Inflammatory macrophage treated with lipopolysaccharide for 4 hours (primary cell): ENCODE data around the gene APOL5.
"Not testable (repeated sequence)": the region's sequence is repeated elsewhere in the genome, so short reads cannot be mapped to it uniquely, and the experiment has no call there.

Source experiments
- DNase-seq: peaks from one replicate; pipeline ENCODE4 v3.0.0-alpha.2; 2020

APOL5 gene

GRCh38 chr22:35712672-35713071, 5.0 kb upstream of the APOL5 start:
- no peak for DNase-seq

- DNase-seq, result no peak
These were observed 1.7 kb downstream of the APOL5 start for GRCh38 chr22:35719212-35719875.

GRCh38 chr22:35721960-35722359, 4.3 kb downstream of the APOL5 start:
- DNase-seq, result no peak

GRCh38 chr22:35725521-35725920, 7.8 kb downstream of the APOL5 start:
- no peak for DNase-seq

- no peak for DNase-seq
These were observed 8.7 kb downstream of the APOL5 start for GRCh38 chr22:35726398-35726797.

GRCh38 chr22:35726933-35727332, 9.3 kb downstream of the APOL5 start:
- no peak for DNase-seq

GRCh38 chr22:35727436-35727835, 9.8 kb downstream of the APOL5 start:
- no peak for DNase-seq

GRCh38 chr22:35728639-35729308, 11.1 kb downstream of the APOL5 start:
- DNase-seq, result no peak

- DNase-seq, result no peak
These were observed 11.6 kb downstream of the APOL5 start for GRCh38 chr22:35729309-35729698.

- DNase-seq, result no peak
These were observed 13.6 kb downstream of the APOL5 start for GRCh38 chr22:35731321-35731720.

- no peak for DNase-seq
These were observed 14.4 kb downstream of the APOL5 start for GRCh38 chr22:35732116-35732515.

- DNase-seq, result no peak
These were observed 15.4 kb downstream of the APOL5 start for GRCh38 chr22:35733036-35733435.

GRCh38 chr22:35733791-35734516, 16.3 kb downstream of the APOL5 start:
- no peak for DNase-seq

- DNase-seq, result no peak
These were observed 16.8 kb downstream of the APOL5 start for GRCh38 chr22:35734517-35734827.

GRCh38 chr22:35735542-35735941, 17.9 kb downstream of the APOL5 start:
- no peak for DNase-seq

GRCh38 chr22:35736166-35736565, 18.5 kb downstream of the APOL5 start:
- DNase-seq, result no peak

- no peak for DNase-seq
These were observed 19.0 kb downstream of the APOL5 start for GRCh38 chr22:35736701-35737100.

GRCh38 chr22:35737886-35738285, 20.2 kb downstream of the APOL5 start:
- DNase-seq, result not testable (repeated sequence)

- DNase-seq, result no peak
These were observed 21.6 kb downstream of the APOL5 start for GRCh38 chr22:35739076-35739930.

GRCh38 chr22:35739931-35740380, 22.3 kb downstream of the APOL5 start:
- no peak for DNase-seq

- no peak for DNase-seq
These were observed 22.9 kb downstream of the APOL5 start for GRCh38 chr22:35740616-35741015.

- peak; percentile 17 for DNase-seq
These were observed 24.8 kb downstream of the APOL5 start for GRCh38 chr22:35742342-35743100.
